Testis (tissue), 3 donors: ENCODE results near the gene FBH1. TPM values are rescaled to one million over a fixed set of nuclear protein-coding genes. Genes with fewer than 3 reads are reported as not detected.
"Not testable (repeated sequence)": the region's sequence is repeated elsewhere in the genome, so short reads cannot be mapped to it uniquely, and the experiment has no call there.

Experiments
- DNase-seq: peaks from one replicate; pipeline ENCODE4 v3.0.0-alpha.2; 2019
- H3K27ac ChIP-seq, 2 donors: fragments of 200-600 bp; sonication (generic); one replicate each; pipeline ENCODE4 v1.5.1; 2019
- H3K27me3 ChIP-seq: fragments of 200-600 bp; sonication (generic); one replicate; pipeline ENCODE4 v1.5.1; 2019
- H3K36me3 ChIP-seq: fragments of 200-600 bp; sonication (generic); one replicate; pipeline ENCODE4 v1.5.1; 2017; ENCODE audit warnings: low read depth; ENCODE audit errors: missing control alignments
- H3K4me1 ChIP-seq: fragments of 200-600 bp; sonication (generic); one replicate; pipeline ENCODE4 v1.5.1; 2019
- H3K4me3 ChIP-seq, 2 donors: fragments of 200-600 bp; sonication (generic); one replicate each; pipeline ENCODE4 v1.5.1; 2017 to 2019
- H3K9me3 ChIP-seq: fragments of 200-600 bp; sonication (generic); one replicate; pipeline ENCODE4 v1.5.1; 2017
- CTCF ChIP-seq, 3 experiments: fragments of 450-650 bp in 2 of 3; fragments of 200-600 bp in 1 of 3; sonication (generic) in 1 of 3; IDR thresholded peaks; one replicate each; pipeline ENCODE4 v1.5.1; 2016 to 2019; ENCODE audit warnings: antibody characterized with exemption in 3 of 3, mild to moderate bottlenecking in 2 of 3, moderate library complexity in 1 of 3
- POLR2A ChIP-seq: fragments of 450-650 bp; IDR thresholded peaks from one replicate; pipeline ENCODE4 v1.6.1; 2017; ENCODE audit warnings: antibody characterized with exemption, mild to moderate bottlenecking, moderate library complexity
- WGBS, 2 donors: methylation state at CpG; one replicate each; pipeline ENCODE4 v1.1.5; 2018; 5-methylcytosine and 5-hydroxymethylcytosine counted together
- intact Hi-C: fragments of 100-400 bp; cut with DNase I; formaldehyde crosslinking; loops from one replicate; pipeline ENCODE4 v1.15.1; 2023; ENCODE audit warnings: low total_unique reads
- polyA plus RNA-seq: library from polyadenylated mRNA; stranded (reverse); fragments of 350-450 nt; fragmentation: Illumina TruSeq; extraction: RNeasy Lipid Tissue Mini Kit (QIAGEN cat#74804); gene quantifications from one replicate; pipeline ENCODE4 v1.2.3, GENCODE V29; 2014; ENCODE audit warnings: low read depth, low replicate concordance; ENCODE audit not compliant: insufficient read depth
- total RNA-seq, 2 donors: library from RNA; depleted of rRNA; stranded (reverse); fragments of >200 nt; gene quantifications; one replicate each; pipeline ENCODE4 v1.2.3, GENCODE V29; 2016

FBH1 gene
- total and polyA plus RNA-seq, 3 donors from 2014 or later: 91.6 to 203 (median 174) TPM

DNA sequence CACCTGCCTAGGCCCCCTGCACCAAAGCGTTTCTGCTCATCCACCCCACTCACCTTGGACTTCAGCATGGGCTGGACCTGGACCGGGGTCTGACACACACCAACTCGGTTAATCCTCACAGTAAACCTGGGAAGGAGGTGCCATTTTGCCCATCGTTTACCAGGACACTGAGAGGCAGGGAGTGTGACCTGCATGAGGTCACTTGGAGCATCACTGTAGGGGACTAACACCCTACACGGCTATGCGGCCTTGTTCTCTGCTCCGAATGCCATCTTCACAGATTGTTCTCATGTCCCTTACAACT lies 33.4 kb upstream of the FBH1 start:
- TF ChIP-seq POLR2A: no peak
- TF ChIP-seq CTCF (IDR thresholded peaks at IDR 0.05): no peak

DNA sequence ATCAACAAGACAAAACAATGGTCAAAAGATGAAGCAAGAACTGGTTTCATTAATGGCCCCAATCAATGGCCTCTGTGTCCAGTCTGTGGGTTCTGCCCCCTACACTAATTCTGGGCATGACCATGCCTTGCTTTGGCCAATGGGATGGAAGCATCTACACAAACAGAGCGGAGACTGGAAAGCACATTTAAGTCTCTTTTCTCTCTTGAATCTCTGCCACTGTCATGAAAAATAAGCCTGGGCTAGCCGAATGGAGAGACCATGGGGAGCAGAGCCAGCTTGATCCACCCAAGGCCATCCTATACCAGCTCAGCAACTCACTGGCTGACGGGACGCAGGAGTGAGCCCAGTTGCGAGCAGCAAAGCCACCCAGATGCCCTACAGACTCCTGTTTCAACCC lies 31.2 kb upstream of the FBH1 start:
- intact Hi-C loops: no loop called here
- Histone ChIP-seq H3K9me3 (no peaks in the 10 kb centered on the region), H3K4me3 (no peak overlapping the region), H3K4me1 (no peaks in the 10 kb centered on the region), H3K27me3 (no peaks in the 10 kb centered on the region), H3K36me3 (no peaks in the 10 kb centered on the region), H3K27ac (no peak overlapping the region)
- TF ChIP-seq CTCF (IDR thresholded peaks at IDR 0.05): no peak
- TF ChIP-seq POLR2A: no peak
- WGBS, 2 donors: 75 to 84% methylated on average over 4 to 5 of the region's 5 CpGs
- no peak for DNase-seq

More for the DNA sequence above, 33.4 kb upstream of the FBH1 start:
- intact Hi-C loops: no loop called here
- no peak overlapping the region for H3K27ac ChIP-seq
- no peaks in the 10 kb centered on the region for H3K27me3 ChIP-seq
- no peak for DNase-seq
- no peaks in the 10 kb centered on the region for H3K4me1 ChIP-seq
- 65 to 82% methylated on average over 7 of the region's 7 CpGs for WGBS, 2 donors
- H3K9me3 ChIP-seq: no peaks in the 10 kb centered on the region
- no peak overlapping the region for H3K4me3 ChIP-seq
- H3K36me3 ChIP-seq: no peaks in the 10 kb centered on the region

DNA sequence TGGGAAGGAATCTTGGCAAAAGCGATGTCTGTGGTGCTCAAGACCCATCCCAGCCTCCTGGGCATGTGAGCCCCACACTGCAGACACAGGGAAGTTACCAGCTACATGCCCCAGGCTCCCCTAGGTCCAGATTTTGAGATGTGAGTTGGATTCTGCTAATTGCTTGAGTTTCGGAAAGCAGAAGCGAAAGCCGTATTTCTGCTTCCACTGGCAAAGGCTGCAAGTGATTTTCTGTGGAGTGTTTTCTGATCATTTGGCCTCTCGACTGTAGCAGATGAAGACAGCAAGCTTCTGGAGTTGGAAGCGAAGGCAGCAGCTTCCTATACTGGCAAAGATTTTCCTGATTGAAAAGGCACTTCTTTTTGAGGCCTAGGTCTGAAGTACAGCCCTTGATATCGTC lies 30.0 kb upstream of the FBH1 start:
- intact Hi-C loops: no loop called here
- H3K36me3 ChIP-seq: no peaks in the 10 kb centered on the region
- no peaks in the 10 kb centered on the region for H3K27me3 ChIP-seq
- no peak overlapping the region for H3K4me3 ChIP-seq
- DNase-seq: no peak
- H3K9me3 ChIP-seq: no peaks in the 10 kb centered on the region
- no peaks in the 10 kb centered on the region for H3K4me1 ChIP-seq
- no peak for TF ChIP-seq POLR2A
- no peak for TF ChIP-seq CTCF (IDR thresholded peaks at IDR 0.05)
- H3K27ac ChIP-seq: no peak overlapping the region
- 86 to 88% methylated on average over 7 of the region's 7 CpGs for WGBS, 2 donors

GRCh38 chr10:5862360-5862961 lies 27.6 kb upstream of the FBH1 start:
- no peaks in the 10 kb centered on the region for H3K4me1 ChIP-seq
- H3K4me3 ChIP-seq: no peak overlapping the region
- no peaks in the 10 kb centered on the region for H3K36me3 ChIP-seq
- no peak for TF ChIP-seq POLR2A
- TF ChIP-seq CTCF (IDR thresholded peaks at IDR 0.05): no peak
- no peak overlapping the region for H3K27ac ChIP-seq
- DNase-seq: no peak
- 87 to 96% methylated on average over 3 to 7 of the region's 7 CpGs for WGBS, 2 donors
- H3K9me3 ChIP-seq: no peaks in the 10 kb centered on the region
- intact Hi-C loops: no loop called here
- no peaks in the 10 kb centered on the region for H3K27me3 ChIP-seq

DNA sequence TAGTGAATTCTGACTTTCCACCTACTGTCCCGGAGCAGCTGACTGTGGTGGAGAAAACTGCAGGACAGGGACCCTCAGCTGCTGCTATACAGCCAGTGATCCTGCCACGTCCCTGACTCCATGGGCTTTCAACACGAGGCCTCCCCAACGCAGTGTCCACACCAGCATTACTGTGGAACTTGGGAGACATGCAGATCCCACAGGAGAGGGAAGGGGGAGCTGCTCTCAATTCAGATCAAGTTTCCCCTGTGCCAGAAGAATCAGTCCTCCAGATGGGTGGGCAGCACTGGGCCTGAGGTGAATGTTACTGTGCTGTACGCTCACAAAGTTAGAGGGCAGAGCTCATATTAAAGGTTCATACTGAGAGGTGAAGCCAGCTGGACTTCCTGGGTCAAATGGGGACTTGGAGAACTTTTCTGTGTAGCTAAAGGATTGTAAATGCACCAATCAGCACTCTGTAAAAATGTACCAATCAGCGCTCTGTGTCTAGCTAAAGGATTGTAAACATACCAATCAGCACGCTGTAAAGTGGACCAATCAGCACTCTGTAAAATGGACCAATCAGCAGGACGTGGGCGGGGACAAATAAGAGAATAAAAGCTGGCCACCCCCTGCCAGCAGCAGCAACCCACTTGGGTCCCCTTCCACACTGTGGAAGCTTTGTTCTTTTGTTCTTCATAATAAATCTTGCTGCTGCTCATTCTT lies 26.9 kb upstream of the FBH1 start:
- DNase-seq, H3K4me1 ChIP-seq, H3K27me3 ChIP-seq, H3K36me3 ChIP-seq, H3K27ac ChIP-seq, H3K4me3 ChIP-seq, intact Hi-C loops, H3K9me3 ChIP-seq: not testable (repeated sequence)
- 96% methylated on average over 5 to 9 of the region's 9 CpGs for WGBS, 2 donors

DNA sequence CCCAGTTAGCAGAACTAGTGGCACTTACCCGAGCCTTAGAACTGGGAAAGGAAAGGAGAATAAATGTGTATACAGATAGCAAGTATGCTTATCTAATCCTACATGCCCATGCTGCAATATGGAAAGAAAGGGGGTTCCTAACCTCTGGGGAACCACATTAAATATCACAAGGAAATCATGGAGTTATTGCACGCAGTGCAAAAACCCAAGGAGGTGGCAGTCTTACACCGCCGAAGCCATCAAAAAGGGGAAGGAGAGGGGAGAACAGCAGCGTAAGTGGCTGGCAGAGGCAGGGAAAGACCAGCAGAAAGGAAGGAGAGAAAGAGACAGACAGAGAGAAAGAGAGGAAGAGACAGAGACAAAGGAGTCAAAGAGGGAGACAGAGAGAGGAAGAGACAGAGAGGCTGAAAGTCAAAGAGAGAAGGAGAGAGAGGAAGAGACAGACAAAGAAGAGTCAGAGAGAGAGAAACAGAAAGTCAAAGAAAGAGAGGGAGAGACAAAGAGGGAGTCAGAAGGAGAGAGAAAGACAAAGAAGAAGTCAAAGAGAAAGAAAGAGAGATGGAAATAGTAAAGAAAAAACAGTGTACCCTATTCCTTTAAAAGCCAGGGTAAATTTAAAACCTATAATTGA lies 23.5 kb upstream of the FBH1 start:
- H3K27me3 ChIP-seq, H3K27ac ChIP-seq, H3K4me3 ChIP-seq, DNase-seq, H3K9me3 ChIP-seq, H3K36me3 ChIP-seq, intact Hi-C loops, H3K4me1 ChIP-seq: not testable (repeated sequence)
- WGBS, 2 donors: 69 to 89% methylated on average over 5 of the region's 5 CpGs

GRCh38 chr10:5867091-5867615 lies 22.9 kb upstream of the FBH1 start:
- 65 to 69% methylated on average over 4 of the region's 4 CpGs for WGBS, 2 donors
- not testable (repeated sequence) for H3K27me3 ChIP-seq

DNA sequence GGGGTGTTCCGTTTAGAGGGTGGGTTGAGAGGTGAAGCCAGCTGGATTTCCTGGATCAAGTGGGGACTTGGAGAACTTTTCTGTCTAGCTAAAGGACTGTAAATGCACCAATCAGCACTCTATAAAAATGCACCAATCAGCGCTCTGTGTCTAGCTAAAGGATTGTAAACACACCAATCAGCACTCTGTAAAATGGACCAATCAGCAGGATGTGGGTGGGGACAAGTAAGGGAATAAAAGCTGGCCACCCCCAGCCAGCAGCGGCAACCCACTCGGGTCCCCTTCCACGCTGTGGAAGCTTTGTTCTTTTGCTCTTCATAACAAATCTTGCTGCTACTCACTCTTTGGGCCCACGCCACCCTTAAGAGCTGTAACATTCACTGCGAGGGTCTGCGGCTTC lies 21.7 kb upstream of the FBH1 start:
- H3K4me1 ChIP-seq, H3K9me3 ChIP-seq, H3K36me3 ChIP-seq, H3K4me3 ChIP-seq, H3K27me3 ChIP-seq, H3K27ac ChIP-seq, intact Hi-C loops, DNase-seq: not testable (repeated sequence)
- 86 to 91% methylated on average over 8 of the region's 8 CpGs for WGBS, 2 donors

More at GRCh38 chr10:5867091-5867615, 22.9 kb upstream of the FBH1 start:
- H3K4me1 ChIP-seq, H3K36me3 ChIP-seq, intact Hi-C loops, H3K27ac ChIP-seq, DNase-seq, H3K9me3 ChIP-seq, H3K4me3 ChIP-seq: not testable (repeated sequence)
